A549 treated with Mapracorat at 1 μM for 4 hours (cell line): Measurements from ENCODE around the gene RIT1. TPM values are rescaled to one million over a fixed set of nuclear protein-coding genes. Genes with fewer than 3 reads are reported as not detected.

Source experiments
- total RNA-seq: library from RNA; stranded (reverse); fragments of 200-300 nt; extraction: Qiagen RNA extraction; gene quantifications from 5 replicates; pipeline ENCODE4 v1.2.3, GENCODE V29; 2022

The RIT1 gene, protein sequence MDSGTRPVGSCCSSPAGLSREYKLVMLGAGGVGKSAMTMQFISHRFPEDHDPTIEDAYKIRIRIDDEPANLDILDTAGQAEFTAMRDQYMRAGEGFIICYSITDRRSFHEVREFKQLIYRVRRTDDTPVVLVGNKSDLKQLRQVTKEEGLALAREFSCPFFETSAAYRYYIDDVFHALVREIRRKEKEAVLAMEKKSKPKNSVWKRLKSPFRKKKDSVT
- total RNA-seq, result 19.9 to 23.6 TPM (median 20.5 TPM) in 5 replicates

GRCh38 chr1:155911156-155912055, at the start of gene RIT1:
Gene RIT1, minus strand, starts transcription at chr1:155911349. Its CDS starts 588 bp downstream, at chr1:155910761.

GRCh38 chr1:155940993-155941844, 30.1 kb upstream of the RIT1 start, which contains the start of gene RXFP4:
Gene RXFP4, plus strand, starts transcription at chr1:155941638. Its CDS starts 72 bp downstream, at chr1:155941710.

GRCh38 chr1:155934097-155934935, 23.2 kb upstream of the RIT1 start, which contains the start of gene KHDC4:
Gene KHDC4, minus strand, starts transcription at chr1:155934413. Its CDS starts 40 bp downstream, at chr1:155934373.

DNA sequence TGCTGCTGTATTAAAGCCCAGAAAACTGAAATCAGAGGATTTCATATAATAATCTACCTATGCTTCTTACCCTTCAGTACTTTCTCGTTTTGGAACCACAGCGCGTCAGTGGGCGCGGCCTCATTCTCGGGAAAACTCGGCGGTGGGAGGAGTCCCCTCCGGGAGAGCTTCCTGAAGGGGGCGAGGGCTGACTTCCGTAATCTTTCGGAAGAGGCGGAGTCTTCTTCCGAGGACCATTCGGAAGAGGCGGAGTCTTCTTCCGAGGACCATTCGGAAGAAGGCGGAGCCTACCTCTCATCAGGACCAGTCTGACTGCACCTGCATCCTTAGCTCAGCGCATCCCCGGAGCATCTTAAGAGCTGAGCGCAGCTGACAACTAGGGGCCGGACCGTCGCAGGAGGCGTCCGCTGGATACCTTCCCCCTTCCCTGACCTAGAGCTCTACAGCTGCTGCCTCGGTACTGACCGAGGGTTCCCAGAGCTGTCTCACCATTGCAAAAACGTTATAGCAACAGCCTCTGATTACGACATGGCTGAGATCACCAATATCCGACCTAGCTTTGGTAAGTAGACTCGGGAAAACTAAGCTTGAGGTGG, 51.8 kb downstream of the RIT1 start, which contains the start of gene SYT11:
Gene SYT11, plus strand, starts transcription at position 334 of the 596 bp plus-strand sequence. Its CDS starts 195 bp downstream, at position 529.

GRCh38 chr1:155856975-155857930, 53.9 kb downstream of the RIT1 start, which contains the start of gene GON4L:
Gene GON4L, minus strand, starts transcription at chr1:155857214. Its CDS starts 3,434 bp downstream, at chr1:155853780.

Other genes with a start within 250 kb of the RIT1 start
- 42.0 to 48.1 TPM (median 44.1 TPM) in 5 replicates for gene YY1AP1, start 222.6 kb downstream of the RIT1 start, total RNA-seq
- 111 to 152 TPM (median 116 TPM) in 5 replicates for gene DAP3, start 222.3 kb downstream of the RIT1 start, total RNA-seq
- gene GON4L, start 54.1 kb downstream of the RIT1 start, total RNA-seq, result 12.2 to 14.0 TPM (median 13.5 TPM) in 5 replicates
- 0.94 to 1.5 TPM (median 1.2 TPM) in 5 replicates for gene SYT11, start 51.8 kb downstream of the RIT1 start, total RNA-seq
- gene KHDC4, start 23.1 kb upstream of the RIT1 start, total RNA-seq, result 15.7 to 25.6 TPM (median 24.0 TPM) in 5 replicates
- not detected in 5 replicates for gene RXFP4, start 30.3 kb upstream of the RIT1 start, total RNA-seq
- 33.4 to 39.1 TPM (median 36.2 TPM) in 5 replicates for gene ARHGEF2, start 67.2 kb upstream of the RIT1 start, total RNA-seq
- gene SSR2, start 109.6 kb upstream of the RIT1 start, total RNA-seq, result 250 to 268 TPM (median 263 TPM) in 5 replicates
- 32.9 to 41.6 TPM (median 39.7 TPM) in 5 replicates for gene UBQLN4, start 142.4 kb upstream of the RIT1 start, total RNA-seq
- gene LAMTOR2, start 143.4 kb upstream of the RIT1 start, total RNA-seq, result 152 to 169 TPM (median 157 TPM) in 5 replicates
- 0.29 TPM in 1 of 5 replicates, not detected in the others for gene RAB25, start 149.8 kb upstream of the RIT1 start, total RNA-seq
- 1.2 to 2.4 TPM (median 1.6 TPM) in 5 replicates for gene MEX3A, start 171.1 kb upstream of the RIT1 start, total RNA-seq
- gene LMNA, start 203.4 kb upstream of the RIT1 start, total RNA-seq, result 612 to 781 TPM (median 765 TPM) in 5 replicates
- gene SEMA4A, start 242.2 kb upstream of the RIT1 start, total RNA-seq, result 0.33 to 0.43 TPM (median 0.38 TPM) in 5 replicates